ENCODE measurements around the gene BRIP1.

Gene BRIP1

GRCh38 chr17:61761827-61762226 lies 101.5 kb downstream of the BRIP1 start:
- no peak overlapping the region for H3K4me3 ChIP-seq (ENCODE audit: extremely low read depth, insufficient read depth, low read length, poor library complexity, severe bottlenecking)

DNA sequence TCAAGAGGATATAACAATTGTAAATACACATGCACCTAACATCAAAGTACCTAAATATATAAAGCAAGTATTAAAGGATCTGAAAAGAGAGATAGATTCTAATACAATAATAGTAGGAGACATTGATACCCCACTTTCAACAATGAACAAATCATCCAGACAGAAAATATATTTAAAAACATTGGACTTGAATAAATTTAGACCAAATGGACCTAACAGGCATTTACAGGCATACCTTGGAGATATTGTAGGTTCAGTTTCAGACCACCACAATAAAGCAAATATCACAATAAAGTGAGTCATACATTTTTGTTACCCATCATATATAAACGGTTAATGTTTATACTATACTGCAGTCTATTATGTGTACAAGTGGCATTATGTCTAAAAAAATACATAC lies 104.0 kb downstream of the BRIP1 start:
- H3K27ac ChIP-seq (ENCODE audit: low read depth, low read length, severe bottlenecking): no peak overlapping the region
- no peaks in the 10 kb centered on the region for H3K4me1 ChIP-seq (ENCODE audit: control insufficient read depth, insufficient read depth, low read length, poor library complexity, severe bottlenecking)
- no peak overlapping the region for H3K4me3 ChIP-seq (ENCODE audit: extremely low read depth, insufficient read depth, low read length, poor library complexity, severe bottlenecking)
- no CpG with 5 or more reads among the region's 1 CpG for WGBS, 2 experiments (ENCODE audit: insufficient coverage in 2 of 2)
- peaks cover 9% of the 10 kb centered on the region for H3K9me3 ChIP-seq (ENCODE audit: control insufficient read depth, low read length)
- peaks cover 12% of the 10 kb centered on the region for H3K36me3 ChIP-seq (ENCODE audit: control insufficient read depth, insufficient read depth, low read length)

More at GRCh38 chr17:61761827-61762226, 101.5 kb downstream of the BRIP1 start:
- Histone ChIP-seq H3K4me1 (ENCODE audit: control insufficient read depth, insufficient read depth, low read length, poor library complexity, severe bottlenecking) (no peaks in the 10 kb centered on the region), H3K36me3 (ENCODE audit: control insufficient read depth, insufficient read depth, low read length) (peaks cover 4% of the 10 kb centered on the region), H3K9me3 (ENCODE audit: control insufficient read depth, low read length) (peaks cover 9% of the 10 kb centered on the region), H3K27ac (ENCODE audit: low read depth, low read length, severe bottlenecking) (no peak overlapping the region)
- WGBS, 2 experiments (ENCODE audit: insufficient coverage in 2 of 2): 83% methylated on average over 1 of the region's 2 CpGs; no CpG with 5 or more reads in 1 of the 2 experiments

DNA sequence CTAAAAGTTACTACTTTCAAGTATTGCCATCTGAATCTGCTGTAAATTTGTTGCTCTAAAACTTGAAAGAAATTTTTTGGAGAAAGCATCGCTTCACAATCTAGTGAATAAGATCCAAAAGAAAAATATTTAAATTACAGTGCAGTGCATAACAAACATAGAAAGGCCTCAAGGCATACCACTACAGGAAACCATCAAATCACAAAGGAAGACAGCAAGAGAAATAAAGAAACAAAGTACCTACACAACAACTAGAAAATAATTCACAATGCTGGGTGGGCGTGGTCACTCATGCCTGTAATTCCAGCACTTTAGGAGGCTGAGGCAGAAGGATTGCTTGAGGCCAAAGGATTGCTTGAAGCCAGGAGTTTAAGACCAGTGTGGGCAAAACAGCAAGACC lies 104.9 kb downstream of the BRIP1 start:
- Histone ChIP-seq H3K4me1 (ENCODE audit: control insufficient read depth, insufficient read depth, low read length, poor library complexity, severe bottlenecking) (no peaks in the 10 kb centered on the region), H3K27ac (ENCODE audit: low read depth, low read length, severe bottlenecking) (no peak overlapping the region), H3K36me3 (ENCODE audit: control insufficient read depth, insufficient read depth, low read length) (peaks cover 8% of the 10 kb centered on the region), H3K4me3 (ENCODE audit: extremely low read depth, insufficient read depth, low read length, poor library complexity, severe bottlenecking) (no peak overlapping the region), H3K9me3 (ENCODE audit: control insufficient read depth, low read length) (peaks cover 9% of the 10 kb centered on the region)
- 100% methylated on average over 1 of the region's 2 CpGs; no CpG with 5 or more reads in 1 of the 2 experiments for WGBS, 2 experiments (ENCODE audit: insufficient coverage in 2 of 2)

- H3K36me3 ChIP-seq (ENCODE audit: control insufficient read depth, insufficient read depth, low read length): peaks cover 14% of the 10 kb centered on the region
- H3K4me1 ChIP-seq (ENCODE audit: control insufficient read depth, insufficient read depth, low read length, poor library complexity, severe bottlenecking): no peaks in the 10 kb centered on the region
- H3K4me3 ChIP-seq (ENCODE audit: extremely low read depth, insufficient read depth, low read length, poor library complexity, severe bottlenecking): no peak overlapping the region
- H3K9me3 ChIP-seq (ENCODE audit: control insufficient read depth, low read length): peaks cover 5% of the 10 kb centered on the region
- no peak overlapping the region for H3K27ac ChIP-seq (ENCODE audit: low read depth, low read length, severe bottlenecking)
Observed at GRCh38 chr17:61757168-61757567, 106.2 kb downstream of the BRIP1 start.

- 100% methylated on average over 1 of the region's 1 CpG; no CpG with 5 or more reads in 1 of the 2 experiments for WGBS, 2 experiments (ENCODE audit: insufficient coverage in 2 of 2)
- Histone ChIP-seq H3K4me3 (ENCODE audit: extremely low read depth, insufficient read depth, low read length, poor library complexity, severe bottlenecking) (no peak overlapping the region), H3K4me1 (ENCODE audit: control insufficient read depth, insufficient read depth, low read length, poor library complexity, severe bottlenecking) (no peaks in the 10 kb centered on the region), H3K9me3 (ENCODE audit: control insufficient read depth, low read length) (no peaks in the 10 kb centered on the region), H3K27ac (ENCODE audit: low read depth, low read length, severe bottlenecking) (no peak overlapping the region), H3K36me3 (ENCODE audit: control insufficient read depth, insufficient read depth, low read length) (peaks cover 14% of the 10 kb centered on the region)
Observed at GRCh38 chr17:61756561-61756960, 106.8 kb downstream of the BRIP1 start.

- 79 to 100% methylated on average over 2 to 4 of the region's 5 CpGs for WGBS, 2 experiments (ENCODE audit: insufficient coverage in 2 of 2)
Observed at GRCh38 chr17:61755668-61756067, 107.7 kb downstream of the BRIP1 start.

DNA sequence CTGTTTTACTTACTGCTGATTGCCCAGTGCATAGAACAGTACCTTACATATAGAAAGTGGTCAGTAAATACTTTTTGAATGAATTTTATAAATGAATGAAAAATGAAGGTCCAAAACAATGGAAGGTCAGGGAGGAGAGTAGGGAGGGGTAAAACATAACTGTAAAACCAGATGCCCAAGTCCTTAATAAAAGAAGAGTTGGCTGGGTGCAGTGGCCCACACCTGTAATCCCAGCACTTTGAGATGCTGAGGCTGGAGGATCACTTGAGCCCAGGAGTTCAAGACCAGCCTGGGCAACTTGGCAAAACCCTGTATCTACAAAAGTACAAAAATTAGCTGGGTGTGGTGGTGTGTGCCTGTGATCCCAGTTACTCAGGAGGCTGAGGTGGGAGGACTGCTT lies 108.2 kb downstream of the BRIP1 start:
- no peaks in the 10 kb centered on the region for H3K9me3 ChIP-seq (ENCODE audit: control insufficient read depth, low read length)
- H3K4me3 ChIP-seq (ENCODE audit: extremely low read depth, insufficient read depth, low read length, poor library complexity, severe bottlenecking): no peak overlapping the region
- H3K27ac ChIP-seq (ENCODE audit: low read depth, low read length, severe bottlenecking): no peak overlapping the region
- peaks cover 14% of the 10 kb centered on the region for H3K36me3 ChIP-seq (ENCODE audit: control insufficient read depth, insufficient read depth, low read length)
- H3K4me1 ChIP-seq (ENCODE audit: control insufficient read depth, insufficient read depth, low read length, poor library complexity, severe bottlenecking): no peaks in the 10 kb centered on the region

More at GRCh38 chr17:61755668-61756067, 107.7 kb downstream of the BRIP1 start:
- H3K36me3 ChIP-seq (ENCODE audit: control insufficient read depth, insufficient read depth, low read length): peaks cover 14% of the 10 kb centered on the region
- H3K4me1 ChIP-seq (ENCODE audit: control insufficient read depth, insufficient read depth, low read length, poor library complexity, severe bottlenecking): no peaks in the 10 kb centered on the region
- H3K9me3 ChIP-seq (ENCODE audit: control insufficient read depth, low read length): no peaks in the 10 kb centered on the region
- H3K27ac ChIP-seq (ENCODE audit: low read depth, low read length, severe bottlenecking): no peak overlapping the region
- H3K4me3 ChIP-seq (ENCODE audit: extremely low read depth, insufficient read depth, low read length, poor library complexity, severe bottlenecking): no peak overlapping the region

DNA sequence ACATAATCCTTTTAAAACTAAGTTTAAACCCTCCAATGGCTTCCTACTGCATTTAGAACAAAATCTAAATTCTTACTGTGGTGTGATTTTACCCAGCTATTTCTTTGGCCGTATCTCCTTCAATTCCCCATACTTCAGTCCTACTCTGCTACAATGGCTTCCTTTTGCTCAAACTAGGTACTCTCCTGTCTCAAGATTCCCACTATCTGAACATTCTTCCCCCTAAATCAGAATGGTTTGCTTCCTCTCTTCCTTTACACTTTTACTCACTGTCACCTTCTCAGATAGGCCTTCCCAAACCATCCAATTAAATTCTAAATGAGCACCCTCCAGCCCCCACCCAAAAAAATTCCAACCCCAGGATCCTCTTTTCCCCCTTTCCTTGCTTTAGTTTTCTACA lies 109.2 kb downstream of the BRIP1 start:
- Histone ChIP-seq H3K4me1 (ENCODE audit: control insufficient read depth, insufficient read depth, low read length, poor library complexity, severe bottlenecking) (no peaks in the 10 kb centered on the region), H3K4me3 (ENCODE audit: extremely low read depth, insufficient read depth, low read length, poor library complexity, severe bottlenecking) (no peak overlapping the region), H3K9me3 (ENCODE audit: control insufficient read depth, low read length) (no peaks in the 10 kb centered on the region), H3K36me3 (ENCODE audit: control insufficient read depth, insufficient read depth, low read length) (peaks cover 14% of the 10 kb centered on the region), H3K27ac (ENCODE audit: low read depth, low read length, severe bottlenecking) (no peak overlapping the region)
- 83 to 100% methylated on average over 1 of the region's 1 CpG for WGBS, 2 experiments (ENCODE audit: insufficient coverage in 2 of 2)

GRCh38 chr17:61753696-61754095 lies 109.6 kb downstream of the BRIP1 start:
- H3K36me3 ChIP-seq (ENCODE audit: control insufficient read depth, insufficient read depth, low read length): peaks cover 14% of the 10 kb centered on the region
- no peak overlapping the region for H3K27ac ChIP-seq (ENCODE audit: low read depth, low read length, severe bottlenecking)
- no peaks in the 10 kb centered on the region for H3K4me1 ChIP-seq (ENCODE audit: control insufficient read depth, insufficient read depth, low read length, poor library complexity, severe bottlenecking)
- no peak overlapping the region for H3K4me3 ChIP-seq (ENCODE audit: extremely low read depth, insufficient read depth, low read length, poor library complexity, severe bottlenecking)
- no peaks in the 10 kb centered on the region for H3K9me3 ChIP-seq (ENCODE audit: control insufficient read depth, low read length)
- 86% methylated on average over 1 of the region's 1 CpG for WGBS, 2 experiments (ENCODE audit: insufficient coverage in 2 of 2)

- 100% methylated on average over 1 of the region's 1 CpG for WGBS, 2 experiments (ENCODE audit: insufficient coverage in 2 of 2)
- no peaks in the 10 kb centered on the region for H3K4me1 ChIP-seq (ENCODE audit: control insufficient read depth, insufficient read depth, low read length, poor library complexity, severe bottlenecking)
- peaks cover 10% of the 10 kb centered on the region for H3K36me3 ChIP-seq (ENCODE audit: control insufficient read depth, insufficient read depth, low read length)
- no peak overlapping the region for H3K27ac ChIP-seq (ENCODE audit: low read depth, low read length, severe bottlenecking)
- no peak overlapping the region for H3K4me3 ChIP-seq (ENCODE audit: extremely low read depth, insufficient read depth, low read length, poor library complexity, severe bottlenecking)
- no peaks in the 10 kb centered on the region for H3K9me3 ChIP-seq (ENCODE audit: control insufficient read depth, low read length)
Observed at GRCh38 chr17:61750656-61751055, 112.7 kb downstream of the BRIP1 start.

DNA sequence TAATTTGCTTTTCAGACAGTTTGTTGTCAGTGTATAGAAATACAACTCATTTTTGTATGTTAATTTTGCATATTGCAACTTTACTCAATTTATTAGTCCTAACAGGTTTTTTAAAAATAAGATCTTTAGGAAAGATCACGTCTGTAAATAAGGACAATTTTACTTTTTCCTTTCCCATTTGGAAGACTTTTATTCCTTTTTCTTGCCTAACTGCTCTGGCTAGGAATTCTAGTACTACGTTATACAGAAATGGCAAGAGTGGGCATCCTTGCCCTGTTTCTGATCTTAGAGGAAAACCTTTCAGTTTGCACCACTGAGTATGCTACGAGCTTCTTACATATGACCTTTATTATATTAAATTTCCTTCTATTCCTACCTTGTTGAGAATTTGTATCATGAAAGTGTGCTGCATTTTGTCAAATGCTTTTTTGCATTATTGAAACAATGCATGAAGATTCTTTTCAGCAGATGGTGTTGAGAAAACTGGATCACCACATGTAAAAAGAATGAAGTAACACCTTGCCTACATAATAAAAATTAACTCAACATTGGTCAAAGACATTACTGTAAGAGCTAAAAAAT lies 113.4 kb downstream of the BRIP1 start:
- H3K27ac ChIP-seq (ENCODE audit: low read depth, low read length, severe bottlenecking): no peak overlapping the region
- H3K4me3 ChIP-seq (ENCODE audit: extremely low read depth, insufficient read depth, low read length, poor library complexity, severe bottlenecking): no peak overlapping the region
- H3K36me3 ChIP-seq (ENCODE audit: control insufficient read depth, insufficient read depth, low read length): peaks cover 6% of the 10 kb centered on the region
- H3K9me3 ChIP-seq (ENCODE audit: control insufficient read depth, low read length): no peaks in the 10 kb centered on the region
- H3K4me1 ChIP-seq (ENCODE audit: control insufficient read depth, insufficient read depth, low read length, poor library complexity, severe bottlenecking): no peaks in the 10 kb centered on the region
- WGBS, 2 experiments (ENCODE audit: insufficient coverage in 2 of 2): 100% methylated on average over 2 of the region's 3 CpGs

Measured in mesodermal cell (in vitro differentiated cells).